Activated CD4-positive, alpha-beta T cell treated with anti-CD3 and anti-CD28 coated beads for 24 hours (primary cell): ENCODE data around the gene RNF149.

ENCODE experiments used
- DNase-seq, 2 donors: peaks; one replicate each; pipeline ENCODE4 v3.0.0-alpha.2; 2020; ENCODE audit warnings: low read depth in 2 of 2

Gene RNF149

GRCh38 chr2:101231937-101232730, 76.4 kb downstream of the RNF149 start:
- DNase-seq, result no peak

- DNase-seq, result no peak
These were observed 77.3 kb downstream of the RNF149 start for GRCh38 chr2:101231240-101231639.

- no peak for DNase-seq
These were observed 77.9 kb downstream of the RNF149 start for GRCh38 chr2:101230541-101231001.
